Liver (tissue), 9 donors: Measurements from ENCODE around the gene CYP2R1. TPM values are rescaled to one million over a fixed set of nuclear protein-coding genes. Genes with fewer than 3 reads are reported as not detected.

Source experiments
- DNase-seq: peaks from one replicate; pipeline ENCODE4 v3.0.0-alpha.2; 2017; ENCODE audit warnings: low spot score
- H3K27ac ChIP-seq, 2 donors: one replicate each; pipeline ENCODE4 v1.7.0; 2013; ENCODE audit warnings: inconsistent platforms in 2 of 2, low read length in 2 of 2, control low read depth in 1 of 2, low read depth in 1 of 2, mild to moderate bottlenecking in 1 of 2
- H3K27me3 ChIP-seq, 4 donors: one replicate each; pipeline versions ENCODE4 v1.6.1 to v1.7.0; 2013; ENCODE audit warnings: low read length in 3 of 4, inconsistent platforms in 1 of 4, mild to moderate bottlenecking in 1 of 4, moderate library complexity in 1 of 4; ENCODE audit not compliant: control insufficient read depth in 4 of 4, insufficient read depth in 4 of 4
- H3K36me3 ChIP-seq, 4 donors: one replicate each; pipeline versions ENCODE4 v1.6.1 to v1.7.0; 2013; ENCODE audit warnings: low read length in 3 of 4, mild to moderate bottlenecking in 3 of 4, low read depth in 1 of 4, moderate library complexity in 1 of 4; ENCODE audit not compliant: control insufficient read depth in 4 of 4, insufficient read depth in 3 of 4
- H3K4me1 ChIP-seq, 4 donors: one replicate each; pipeline versions ENCODE4 v1.6.1 to v1.7.0; 2013; ENCODE audit warnings: low read length in 3 of 4, mild to moderate bottlenecking in 3 of 4, moderate library complexity in 1 of 4; ENCODE audit not compliant: control insufficient read depth in 4 of 4, insufficient read depth in 4 of 4
- H3K4me3 ChIP-seq, 3 donors: one replicate each; pipeline versions ENCODE4 v1.6.1 to v1.7.0; 2013; ENCODE audit warnings: low read length in 3 of 3, control low read depth in 1 of 3, low read depth in 1 of 3, mild to moderate bottlenecking in 1 of 3
- H3K9ac ChIP-seq, 2 donors: one replicate each; pipeline ENCODE4 v1.7.0; 2013; ENCODE audit warnings: low read length in 2 of 2, mild to moderate bottlenecking in 2 of 2, moderate library complexity in 2 of 2, control low read depth in 1 of 2, low read depth in 1 of 2
- H3K9me3 ChIP-seq, 4 donors: one replicate each; pipeline versions ENCODE4 v1.6.1 to v1.7.0; 2013; ENCODE audit warnings: low read length in 3 of 4; ENCODE audit not compliant: control insufficient read depth in 4 of 4
- EGR1 ChIP-seq, 2 donors: IDR thresholded peaks; 2 replicates each; pipeline ENCODE4 v1.6.1; 2016 to 2018; ENCODE audit warnings: antibody characterized with exemption in 2 of 2, low read depth in 2 of 2
- FOXA1 ChIP-seq: IDR thresholded peaks from 2 replicates; pipeline ENCODE4 v1.6.1; 2016; ENCODE audit warnings: antibody characterized with exemption
- FOXA2 ChIP-seq: IDR thresholded peaks from 2 replicates; pipeline ENCODE4 v1.6.1; 2016; ENCODE audit warnings: antibody characterized with exemption
- GABPA ChIP-seq, 2 donors: IDR thresholded peaks in 1 of 2; conservative IDR thresholded peaks in 1 of 2; 2 replicates each; pipeline ENCODE4 v1.6.1; 2016; ENCODE audit warnings: antibody characterized with exemption in 2 of 2, mild to moderate bottlenecking in 1 of 2, moderate library complexity in 1 of 2
- HNF4A ChIP-seq, 2 donors: conservative IDR thresholded peaks; 2 replicates each; pipeline ENCODE4 v1.6.1; 2016; ENCODE audit warnings: antibody characterized with exemption in 2 of 2, mild to moderate bottlenecking in 2 of 2
- HNF4G ChIP-seq: IDR thresholded peaks from 2 replicates; pipeline ENCODE4 v1.6.1; 2016; ENCODE audit warnings: antibody characterized with exemption
- JUND ChIP-seq, 2 donors: IDR thresholded peaks; 2 replicates each; pipeline ENCODE4 v1.6.1; 2016; ENCODE audit warnings: antibody characterized with exemption in 2 of 2
- MAX ChIP-seq: IDR thresholded peaks from 2 replicates; pipeline ENCODE4 v1.6.1; 2016; ENCODE audit warnings: antibody characterized with exemption
- NR2F2 ChIP-seq: IDR thresholded peaks from 2 replicates; pipeline ENCODE4 v1.6.1; 2016; ENCODE audit warnings: antibody characterized with exemption
- RAD21 ChIP-seq, 2 donors: IDR thresholded peaks; 2 replicates each; pipeline ENCODE4 v1.6.1; 2016; ENCODE audit warnings: antibody characterized with exemption in 2 of 2, mild to moderate bottlenecking in 2 of 2
- REST ChIP-seq: IDR thresholded peaks from 2 replicates; pipeline ENCODE4 v1.6.1; 2016; ENCODE audit warnings: antibody characterized with exemption, mild to moderate bottlenecking
- RXRA ChIP-seq, 2 donors: IDR thresholded peaks; 2 replicates each; pipeline ENCODE4 v1.6.1; 2017 to 2018; ENCODE audit warnings: antibody characterized with exemption in 2 of 2, mild to moderate bottlenecking in 1 of 2
- SP1 ChIP-seq: IDR thresholded peaks from 2 replicates; pipeline ENCODE4 v1.6.1; 2018; ENCODE audit warnings: antibody characterized with exemption, mild to moderate bottlenecking
- TAF1 ChIP-seq: conservative IDR thresholded peaks from 2 replicates; pipeline ENCODE4 v1.6.1; 2016; ENCODE audit warnings: antibody characterized with exemption, mild to moderate bottlenecking
- YY1 ChIP-seq: IDR thresholded peaks from 2 replicates; pipeline ENCODE4 v1.6.1; 2016; ENCODE audit warnings: antibody characterized with exemption, mild to moderate bottlenecking
- WGBS: extraction: QIAGEN DNeasy Blood & Tissue Kit; methylation state at CpG from one replicate; pipeline ENCODE4 v1.1.7; 2013; 5-methylcytosine and 5-hydroxymethylcytosine counted together
- polyA plus RNA-seq, 2 donors: library from polyadenylated mRNA; stranded (reverse) in 1 of 2; unstranded in 1 of 2; fragments of 200-250 nt in 1 of 2; fragments of >200 nt in 1 of 2; fragmentation: Nextera tagmentation in 1 of 2; extraction: Ambion mirVana in 1 of 2; gene quantifications; one replicate each; pipeline versions ENCODE4 v1.2.1 to v1.2.3, GENCODE V29; 2013 to 2015
- total RNA-seq, 2 donors: library from RNA; depleted of rRNA; stranded (reverse); fragments of >200 nt; gene quantifications; one replicate each; pipeline ENCODE4 v1.2.3, GENCODE V29; 2014
- TF ChIP-seq, protein P1 (sequence below): IDR thresholded peaks from 2 replicates; pipeline ENCODE4 v1.6.1; 2016; ENCODE audit warnings: antibody characterized with exemption
- TF ChIP-seq, protein P2 (sequence below): fragments of 150-350 bp; IDR thresholded peaks from 2 replicates; pipeline ENCODE4 v1.5.1; 2017; ENCODE audit warnings: improper control_type of control experiment, low read depth, low read length; ENCODE audit not compliant: missing input control
- TF ChIP-seq, protein P3 (sequence below): IDR thresholded peaks from 2 replicates; pipeline ENCODE4 v1.6.1; 2016; ENCODE audit warnings: antibody characterized with exemption
- donor health status: healthy.
- donor health status: healthy.
- donor health status: healthy.
- donor health status: healthy.
- donor health status: healthy.

The CYP2R1 gene
- total and polyA plus RNA-seq, 4 donors, result 3.2 to 8.2 (median 6.7) TPM

DNA sequence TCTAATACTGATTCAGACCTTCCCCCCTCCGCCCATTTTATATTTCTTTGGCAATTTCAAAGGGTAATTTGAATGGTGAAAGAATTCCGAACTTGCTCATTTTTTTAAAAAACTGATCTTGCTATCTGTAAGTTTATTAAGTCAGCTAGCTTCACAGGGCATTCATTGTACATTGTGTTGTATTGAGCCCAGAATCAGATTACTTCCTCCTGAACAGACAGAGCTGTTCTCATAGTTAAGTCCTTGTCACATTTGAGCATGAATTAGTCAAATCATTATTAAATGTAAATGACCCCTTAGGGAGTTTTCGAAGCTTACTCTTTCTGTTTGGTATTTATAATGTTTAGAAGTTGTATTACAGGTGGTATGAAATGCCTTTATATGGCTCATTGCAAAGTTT is 34.4 kb downstream of the CYP2R1 start:
- Histone ChIP-seq H3K27ac (no peak overlapping the region), H3K9ac (no peak overlapping the region), H3K36me3 (peaks cover 0 to 6% (median 0%) of the 10 kb centered on the region in 4 donors), H3K27me3 (no peaks in the 10 kb centered on the region), H3K4me1 (peaks cover 2 to 13% (median 7%) of the 10 kb centered on the region in 4 donors), H3K9me3 (no peaks in the 10 kb centered on the region), H3K4me3 (no peak overlapping the region)
- DNase-seq, result no peak
- TF ChIP-seq REST, result no peak
- no peak for TF ChIP-seq MAX
- TF ChIP-seq, protein P1, sequence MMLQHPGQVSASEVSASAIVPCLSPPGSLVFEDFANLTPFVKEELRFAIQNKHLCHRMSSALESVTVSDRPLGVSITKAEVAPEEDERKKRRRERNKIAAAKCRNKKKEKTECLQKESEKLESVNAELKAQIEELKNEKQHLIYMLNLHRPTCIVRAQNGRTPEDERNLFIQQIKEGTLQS, result no peak
- TF ChIP-seq HNF4G, result no peak
- TF ChIP-seq, protein P2, sequence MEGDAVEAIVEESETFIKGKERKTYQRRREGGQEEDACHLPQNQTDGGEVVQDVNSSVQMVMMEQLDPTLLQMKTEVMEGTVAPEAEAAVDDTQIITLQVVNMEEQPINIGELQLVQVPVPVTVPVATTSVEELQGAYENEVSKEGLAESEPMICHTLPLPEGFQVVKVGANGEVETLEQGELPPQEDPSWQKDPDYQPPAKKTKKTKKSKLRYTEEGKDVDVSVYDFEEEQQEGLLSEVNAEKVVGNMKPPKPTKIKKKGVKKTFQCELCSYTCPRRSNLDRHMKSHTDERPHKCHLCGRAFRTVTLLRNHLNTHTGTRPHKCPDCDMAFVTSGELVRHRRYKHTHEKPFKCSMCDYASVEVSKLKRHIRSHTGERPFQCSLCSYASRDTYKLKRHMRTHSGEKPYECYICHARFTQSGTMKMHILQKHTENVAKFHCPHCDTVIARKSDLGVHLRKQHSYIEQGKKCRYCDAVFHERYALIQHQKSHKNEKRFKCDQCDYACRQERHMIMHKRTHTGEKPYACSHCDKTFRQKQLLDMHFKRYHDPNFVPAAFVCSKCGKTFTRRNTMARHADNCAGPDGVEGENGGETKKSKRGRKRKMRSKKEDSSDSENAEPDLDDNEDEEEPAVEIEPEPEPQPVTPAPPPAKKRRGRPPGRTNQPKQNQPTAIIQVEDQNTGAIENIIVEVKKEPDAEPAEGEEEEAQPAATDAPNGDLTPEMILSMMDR, result no peak
- TF ChIP-seq JUND (IDR thresholded peaks at IDR 0.05), result no peak
- TF ChIP-seq GABPA (IDR thresholded peaks at IDR 0.05 in 1 of 2, conservative IDR thresholded peaks at IDR 0.05 in 1 of 2), result no peak
- TF ChIP-seq TAF1, result no peak
- TF ChIP-seq FOXA2, result no peak
- TF ChIP-seq RXRA (IDR thresholded peaks at IDR 0.05), result no peak
- TF ChIP-seq, protein P3, sequence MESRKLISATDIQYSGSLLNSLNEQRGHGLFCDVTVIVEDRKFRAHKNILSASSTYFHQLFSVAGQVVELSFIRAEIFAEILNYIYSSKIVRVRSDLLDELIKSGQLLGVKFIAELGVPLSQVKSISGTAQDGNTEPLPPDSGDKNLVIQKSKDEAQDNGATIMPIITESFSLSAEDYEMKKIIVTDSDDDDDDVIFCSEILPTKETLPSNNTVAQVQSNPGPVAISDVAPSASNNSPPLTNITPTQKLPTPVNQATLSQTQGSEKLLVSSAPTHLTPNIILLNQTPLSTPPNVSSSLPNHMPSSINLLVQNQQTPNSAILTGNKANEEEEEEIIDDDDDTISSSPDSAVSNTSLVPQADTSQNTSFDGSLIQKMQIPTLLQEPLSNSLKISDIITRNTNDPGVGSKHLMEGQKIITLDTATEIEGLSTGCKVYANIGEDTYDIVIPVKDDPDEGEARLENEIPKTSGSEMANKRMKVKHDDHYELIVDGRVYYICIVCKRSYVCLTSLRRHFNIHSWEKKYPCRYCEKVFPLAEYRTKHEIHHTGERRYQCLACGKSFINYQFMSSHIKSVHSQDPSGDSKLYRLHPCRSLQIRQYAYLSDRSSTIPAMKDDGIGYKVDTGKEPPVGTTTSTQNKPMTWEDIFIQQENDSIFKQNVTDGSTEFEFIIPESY, result no peak
- no peak for TF ChIP-seq SP1
- TF ChIP-seq YY1, result no peak
- no peak for TF ChIP-seq FOXA1
- TF ChIP-seq NR2F2, result no peak
- TF ChIP-seq HNF4A (conservative IDR thresholded peaks at IDR 0.05), result no peak
- no peak for TF ChIP-seq RAD21 (IDR thresholded peaks at IDR 0.05)
- 95% methylated on average over 3 of the region's 3 CpGs for WGBS

- DNase-seq, result no peak
- Histone ChIP-seq H3K4me3 (no peak overlapping the region), H3K36me3 (peaks cover 0 to 9% (median 0%) of the 10 kb centered on the region in 4 donors), H3K27ac (no peak overlapping the region), H3K4me1 (peaks cover 0 to 4% (median 0%) of the 10 kb centered on the region in 4 donors), H3K9me3 (no peaks in the 10 kb centered on the region), H3K9ac (no peak overlapping the region), H3K27me3 (no peaks in the 10 kb centered on the region)
- WGBS, result 95% methylated on average over 1 of the region's 1 CpG
- TF ChIP-seq HNF4G (no peak), FOXA1 (no peak), NR2F2 (no peak), GABPA (IDR thresholded peaks at IDR 0.05 in 1 of 2, conservative IDR thresholded peaks at IDR 0.05 in 1 of 2) (no peak), EGR1 (IDR thresholded peaks at IDR 0.05; ENCODE audit: low read depth in 2 of 2) (no peak), RAD21 (IDR thresholded peaks at IDR 0.05) (no peak), YY1 (no peak), RXRA (IDR thresholded peaks at IDR 0.05) (no peak), FOXA2 (no peak), HNF4A (conservative IDR thresholded peaks at IDR 0.05) (no peak), MAX (no peak), SP1 (no peak), TAF1 (no peak)
- TF ChIP-seq, protein P3, result no peak
- TF ChIP-seq, protein P1, result no peak
- TF ChIP-seq, protein P2, result no peak
Measured at GRCh38 chr11:14855890-14856289, 36.1 kb downstream of the CYP2R1 start.
